GM21717 (cell line): Measurements from ENCODE around the gene MECP2.

Experiments used
- ATAC-seq: cut with Tn5 transposase; IDR thresholded peaks from one replicate; pipeline ENCODE4 v1.9.1; 2021; ENCODE audit warnings: mild to moderate bottlenecking, moderate library complexity; ENCODE audit not compliant: unreplicated experiment

Gene MECP2

GRCh38 chrX:154116426-154117211 lies 19.1 kb upstream of the MECP2 start:
- no peak for ATAC-seq

- no peak for ATAC-seq
Measured at GRCh38 chrX:154115750-154116149, 18.2 kb upstream of the MECP2 start.

GRCh38 chrX:154115071-154115470 lies 17.6 kb upstream of the MECP2 start:
- ATAC-seq = no peak

DNA sequence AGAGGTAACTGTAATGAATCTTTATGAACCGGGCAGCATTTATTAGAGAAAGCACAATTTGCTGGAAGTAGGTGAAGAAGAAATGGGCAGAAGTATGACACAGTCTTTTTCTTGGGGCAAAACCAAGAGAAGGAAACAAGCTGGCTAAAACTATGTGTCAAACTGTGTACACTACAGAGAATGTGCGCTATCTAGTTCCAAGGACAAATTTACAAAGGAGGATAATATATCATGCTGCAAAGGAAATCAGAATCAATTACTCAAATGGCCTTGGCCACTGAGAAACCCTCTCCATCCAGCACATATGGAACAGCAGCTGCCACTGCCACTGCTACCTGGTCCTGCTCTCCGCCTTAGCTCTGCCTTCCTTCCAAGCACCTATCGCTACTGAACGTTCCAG lies 17.1 kb upstream of the MECP2 start:
- ATAC-seq = no peak

DNA sequence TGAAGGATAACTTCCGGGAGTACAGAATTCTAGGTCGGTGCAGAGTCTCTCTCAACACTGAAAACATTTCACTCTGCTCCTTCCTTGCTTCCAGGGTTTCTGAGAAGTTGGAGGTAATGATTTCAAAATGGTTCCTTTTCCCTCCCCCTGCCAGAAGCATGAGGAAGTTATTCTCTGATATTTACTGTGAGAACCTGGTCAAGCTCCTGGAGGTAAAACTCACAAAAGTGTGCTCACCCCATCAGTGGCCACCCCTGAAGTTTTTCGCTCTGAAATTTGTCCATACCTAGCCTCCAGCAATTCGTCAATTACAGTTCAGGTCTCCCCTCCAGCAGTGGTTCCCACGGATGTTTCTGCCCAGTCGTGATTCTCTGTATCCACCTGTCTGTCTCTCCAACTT lies 16.2 kb upstream of the MECP2 start:
- ATAC-seq = no peak

DNA sequence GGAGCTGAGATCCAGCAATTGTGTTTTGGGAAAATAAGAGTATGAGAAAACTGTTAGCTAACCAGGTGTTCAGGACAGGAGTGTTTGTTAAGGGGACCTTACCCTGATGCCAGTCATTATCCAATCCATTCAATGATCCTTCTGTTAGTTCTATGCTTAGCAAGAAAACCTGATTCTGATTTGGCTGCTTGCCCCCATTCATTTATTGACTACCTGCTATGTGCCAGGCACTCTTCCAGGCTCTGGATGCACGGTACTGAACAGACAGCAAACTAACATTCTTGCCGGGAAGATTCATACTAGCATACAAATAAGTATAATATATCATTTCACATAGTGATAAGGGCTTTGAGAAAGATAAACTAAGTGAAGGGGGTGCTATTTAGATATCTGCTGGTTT lies 1.0 kb upstream of the MECP2 start:
- ATAC-seq = no peak

DNA sequence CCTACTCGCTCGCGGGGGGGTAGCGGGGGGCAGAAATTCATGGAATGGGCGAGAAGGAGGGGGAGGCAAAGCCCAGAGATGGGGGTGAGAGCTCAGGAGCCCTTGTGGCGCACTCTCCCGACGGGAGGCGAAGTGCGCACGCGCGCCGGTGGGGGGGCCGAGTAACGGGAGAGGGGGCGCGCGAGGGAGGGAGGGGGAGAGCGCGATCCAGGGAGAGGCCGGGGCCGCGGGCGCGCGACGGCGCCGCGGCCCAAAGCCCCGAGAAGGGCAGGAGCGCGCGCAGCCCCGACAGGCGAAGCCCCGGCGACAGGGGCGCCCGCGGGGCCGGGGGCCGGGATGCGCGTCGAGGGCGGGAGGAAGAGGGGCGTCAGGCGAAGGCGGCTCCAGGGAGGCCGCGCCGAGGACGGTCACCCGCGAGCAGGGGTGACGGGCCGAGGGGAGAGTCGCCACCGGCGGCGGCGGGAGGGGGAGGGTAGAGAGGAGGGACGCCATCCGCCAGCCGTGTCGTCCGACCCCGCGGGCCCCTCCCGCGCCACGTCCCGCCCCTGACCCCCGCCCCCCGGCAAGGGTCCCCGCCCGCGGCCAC lies 421 bp downstream of the MECP2 start:
- peak; percentile 31 for ATAC-seq

- no peak for ATAC-seq
Measured at GRCh38 chrX:154096140-154097002, 1.1 kb downstream of the MECP2 start.

DNA sequence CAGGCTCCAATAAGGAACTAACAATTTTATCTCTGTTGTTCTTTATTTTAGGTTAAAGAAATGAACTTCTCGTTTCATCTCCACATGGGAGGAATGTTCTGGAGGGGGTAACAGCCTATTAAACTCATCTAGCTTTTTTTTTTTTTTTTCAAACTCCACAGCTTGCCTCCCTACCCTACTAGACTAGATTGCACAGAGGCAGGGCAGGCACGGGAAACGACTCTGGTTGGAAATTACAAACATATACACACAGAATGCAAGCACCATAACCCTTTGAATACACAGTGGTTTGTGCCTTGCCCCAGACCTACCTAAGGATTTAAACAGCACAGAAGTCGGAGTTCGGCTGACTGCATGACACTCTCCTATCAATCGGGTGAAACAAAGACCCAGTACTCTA lies 2.7 kb downstream of the MECP2 start:
- ATAC-seq = no peak

DNA sequence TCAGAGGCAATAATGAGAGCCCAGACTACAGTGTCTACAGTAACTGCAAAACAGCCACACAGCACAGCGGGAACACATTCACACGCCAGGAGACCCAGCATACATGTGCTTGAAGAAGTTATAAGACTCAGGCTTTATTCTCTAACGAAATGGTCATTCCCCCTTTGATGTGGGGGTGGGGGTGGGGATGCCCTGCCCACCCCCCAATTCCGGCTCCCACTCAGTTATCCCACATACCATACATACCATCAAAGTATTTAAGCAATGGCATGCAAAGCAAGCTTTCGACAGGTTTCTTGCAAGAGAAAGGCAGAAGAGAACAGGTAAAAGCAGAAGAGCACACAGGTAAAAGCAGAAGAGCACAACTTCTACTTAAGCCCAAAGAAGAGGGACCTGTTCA lies 3.6 kb downstream of the MECP2 start:
- ATAC-seq = no peak

DNA sequence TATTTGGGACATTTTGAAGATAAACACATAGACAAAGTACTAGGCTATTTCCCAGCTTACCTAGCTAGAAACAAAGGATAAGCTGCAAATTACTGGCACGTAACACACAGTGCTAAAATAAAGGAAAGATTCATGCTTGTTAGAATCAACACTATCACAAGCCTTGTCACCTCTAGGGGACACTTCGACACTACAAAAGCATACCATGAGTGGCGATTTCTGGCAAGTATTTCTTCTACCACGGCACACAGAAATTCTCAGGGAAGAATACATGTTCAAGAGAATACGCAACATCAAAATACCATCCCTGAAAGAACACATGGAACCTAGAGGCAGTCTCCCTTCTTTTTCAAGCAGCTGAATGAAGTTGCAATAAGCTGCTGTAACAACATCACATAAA lies 5.1 kb downstream of the MECP2 start:
- no peak for ATAC-seq

GRCh38 chrX:154091678-154092077 lies 5.8 kb downstream of the MECP2 start:
- no peak for ATAC-seq

GRCh38 chrX:154090731-154091130 lies 6.8 kb downstream of the MECP2 start:
- no peak for ATAC-seq

GRCh38 chrX:154084449-154085300 lies 12.8 kb downstream of the MECP2 start:
- ATAC-seq = no peak

DNA sequence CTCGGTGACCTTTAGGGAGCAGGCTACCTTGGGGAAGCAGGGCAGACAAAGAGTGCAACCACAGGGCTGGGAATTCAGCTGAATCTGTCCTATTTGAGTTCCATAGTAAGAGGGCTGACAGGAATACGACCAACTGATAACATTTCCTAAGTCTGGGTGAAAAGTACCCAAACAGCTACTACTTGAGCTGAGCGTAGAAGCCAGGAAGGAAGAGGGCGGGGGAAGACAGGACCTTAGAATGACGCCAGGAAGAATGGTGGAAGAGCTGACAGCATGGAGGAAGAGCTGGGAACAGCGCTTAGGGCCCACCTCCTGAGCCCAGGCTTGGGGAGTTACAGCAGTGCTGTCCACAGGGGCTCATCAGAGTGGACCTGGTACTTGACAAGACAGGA lies 14.4 kb downstream of the MECP2 start:
- no peak for ATAC-seq

DNA sequence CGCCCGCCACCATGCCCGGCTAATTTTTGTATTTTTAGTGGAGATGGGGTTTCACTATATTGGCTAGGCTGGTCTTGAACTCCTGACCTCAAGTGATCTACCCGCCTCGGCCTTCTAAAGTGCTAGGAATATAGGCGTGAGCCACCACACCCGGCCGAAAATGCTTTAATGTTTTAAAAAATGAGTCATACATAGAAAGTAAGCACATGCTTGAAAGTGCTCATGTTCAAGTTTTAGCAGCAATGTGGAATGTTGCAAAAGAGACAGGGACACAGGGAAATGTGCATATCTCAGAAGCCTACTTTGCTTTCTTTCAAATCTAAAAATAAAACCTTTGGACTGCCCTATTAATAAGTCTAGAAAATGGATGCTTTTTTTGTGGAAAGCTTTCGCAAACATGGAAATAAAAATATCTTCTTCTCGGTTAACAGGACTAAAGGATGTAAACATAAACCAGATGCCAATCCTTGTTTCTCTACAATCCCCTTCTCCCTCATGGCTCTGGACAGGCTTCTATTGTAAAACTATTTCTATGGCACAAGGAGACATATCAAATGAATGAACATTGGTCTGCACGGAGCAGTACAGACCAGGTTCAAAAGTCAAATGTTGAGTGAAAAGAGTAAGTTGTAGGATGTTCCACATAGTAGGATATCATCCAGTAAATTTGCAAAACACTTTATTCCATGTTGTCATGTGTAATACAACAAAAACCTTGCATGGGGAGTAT lies 15.0 kb downstream of the MECP2 start:
- ATAC-seq = no peak

DNA sequence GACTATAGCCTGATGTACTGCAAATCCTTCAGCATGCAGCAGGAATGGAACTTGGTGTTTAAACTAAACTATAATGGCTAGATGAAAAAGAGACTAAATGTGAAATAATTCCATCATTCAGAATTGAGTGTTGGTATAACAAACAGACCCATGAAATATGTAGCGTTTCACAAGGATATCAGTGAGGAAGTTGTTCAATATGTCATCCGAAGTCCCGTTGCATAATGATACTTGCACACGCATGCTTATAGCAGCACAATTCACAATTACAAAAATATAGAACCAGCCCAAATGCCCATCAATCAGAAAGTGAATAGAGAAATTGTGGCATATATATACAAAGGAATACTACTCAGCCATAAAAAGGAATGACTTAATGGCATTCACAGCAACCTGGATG lies 20.4 kb downstream of the MECP2 start:
- no peak for ATAC-seq

DNA sequence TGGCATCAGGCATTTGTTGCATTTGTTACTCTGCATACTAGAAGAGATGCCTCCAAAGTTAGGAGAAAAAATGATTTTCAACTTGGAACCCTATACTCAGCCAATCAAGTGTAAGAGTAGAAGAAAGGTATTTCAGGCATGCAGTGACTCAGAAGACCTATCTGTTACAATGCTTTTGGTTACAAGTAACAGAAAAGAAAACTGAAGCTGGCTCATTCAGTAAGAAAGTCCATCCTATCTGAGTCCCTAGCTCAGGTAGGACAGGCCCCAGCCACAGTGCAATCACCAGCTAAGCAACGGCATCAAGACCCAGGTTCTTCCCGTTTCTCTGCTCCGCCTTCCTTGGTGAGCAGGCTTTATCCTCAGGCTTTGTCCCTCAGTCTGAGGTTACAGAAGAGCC lies 23.3 kb downstream of the MECP2 start:
- ATAC-seq = no peak

DNA sequence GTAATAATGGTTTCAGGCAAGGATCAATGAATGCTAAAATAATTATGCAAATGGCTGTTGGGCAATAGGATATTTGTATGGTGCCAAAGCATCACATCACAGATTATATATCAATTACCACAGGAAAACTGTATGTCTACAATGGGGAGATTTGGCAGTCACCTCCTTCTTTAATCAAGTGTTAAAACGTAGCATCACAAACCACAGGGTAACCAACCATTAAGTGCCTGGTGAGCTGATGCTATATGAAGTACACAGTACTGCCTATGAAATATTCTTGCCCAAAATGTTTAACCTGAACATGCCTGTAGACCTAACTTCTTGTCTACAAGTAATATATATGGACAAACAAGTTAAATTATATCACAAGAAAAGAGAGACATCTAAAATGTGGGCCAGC lies 25.3 kb downstream of the MECP2 start:
- ATAC-seq = no peak

DNA sequence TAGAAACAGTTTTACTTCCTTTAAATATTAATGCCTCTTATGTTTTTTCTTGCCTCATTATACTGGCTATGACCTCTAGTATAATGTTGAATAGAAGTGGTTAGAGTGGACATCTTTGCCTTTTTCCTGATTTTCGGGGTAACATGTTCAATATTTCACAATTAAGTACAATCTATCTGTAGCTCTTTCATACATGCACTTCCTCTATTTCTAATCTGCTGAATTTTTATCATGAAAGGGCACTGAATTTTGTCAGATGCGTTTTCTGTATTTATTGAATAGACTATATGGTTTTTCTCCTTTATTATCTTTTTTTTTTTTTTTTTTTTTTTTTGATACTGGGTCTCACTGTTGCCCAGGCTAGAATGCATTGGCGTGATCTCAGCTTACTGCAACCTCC lies 29.0 kb downstream of the MECP2 start:
- no peak for ATAC-seq
